ENCODE results near the gene NPSR1. TPM values are rescaled to one million over a fixed set of nuclear protein-coding genes. Genes with fewer than 3 reads are reported as not detected.
"Not testable (repeated sequence)": the region's sequence is repeated elsewhere in the genome, so short reads cannot be mapped to it uniquely, and the experiment has no call there.

Gene NPSR1
- total and polyA plus RNA-seq, 8 donors, result not detected

DNA sequence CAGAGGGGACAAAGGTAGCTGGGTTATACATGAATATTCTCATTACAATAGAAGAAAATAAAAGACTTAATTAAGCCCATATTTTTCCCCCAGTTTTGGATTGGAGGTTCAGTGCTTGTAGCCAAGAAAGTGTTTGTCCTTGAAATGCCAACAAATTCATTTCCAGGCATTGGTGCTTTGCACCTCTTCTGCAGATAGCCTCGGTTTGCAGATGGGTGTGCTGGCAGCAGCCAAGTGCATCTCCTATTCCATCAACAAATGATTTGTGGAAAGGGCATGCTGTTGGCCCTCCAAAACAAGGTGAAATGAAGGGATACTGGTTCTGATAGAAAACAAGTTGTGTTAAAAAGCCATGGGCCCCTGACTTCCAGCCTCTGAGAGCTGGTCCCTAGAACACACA is 192.0 kb downstream of the NPSR1 start:
- Histone ChIP-seq H3K27ac (no peak overlapping the region), H3K27me3 (no peaks in the 10 kb centered on the region), H3K4me1 (no peaks in the 10 kb centered on the region), H3K9me3 (no peaks in the 10 kb centered on the region), H3K36me3 (no peaks in the 10 kb centered on the region), H3K4me3 (no peak overlapping the region)
- DNase-seq (no peak), ATAC-seq (no peak), FAIRE-seq (no peak)
- intact Hi-C loops (cut with DNase I), result loop anchor here in 1 of 3 donors (10.0 kb wide), 1 partner anchor 55 kb away; no protein-coding TSS in a partner anchor
- WGBS, 2 donors, result 44 to 57% methylated on average over 1 of the region's 1 CpG
- TF ChIP-seq, protein P1, sequence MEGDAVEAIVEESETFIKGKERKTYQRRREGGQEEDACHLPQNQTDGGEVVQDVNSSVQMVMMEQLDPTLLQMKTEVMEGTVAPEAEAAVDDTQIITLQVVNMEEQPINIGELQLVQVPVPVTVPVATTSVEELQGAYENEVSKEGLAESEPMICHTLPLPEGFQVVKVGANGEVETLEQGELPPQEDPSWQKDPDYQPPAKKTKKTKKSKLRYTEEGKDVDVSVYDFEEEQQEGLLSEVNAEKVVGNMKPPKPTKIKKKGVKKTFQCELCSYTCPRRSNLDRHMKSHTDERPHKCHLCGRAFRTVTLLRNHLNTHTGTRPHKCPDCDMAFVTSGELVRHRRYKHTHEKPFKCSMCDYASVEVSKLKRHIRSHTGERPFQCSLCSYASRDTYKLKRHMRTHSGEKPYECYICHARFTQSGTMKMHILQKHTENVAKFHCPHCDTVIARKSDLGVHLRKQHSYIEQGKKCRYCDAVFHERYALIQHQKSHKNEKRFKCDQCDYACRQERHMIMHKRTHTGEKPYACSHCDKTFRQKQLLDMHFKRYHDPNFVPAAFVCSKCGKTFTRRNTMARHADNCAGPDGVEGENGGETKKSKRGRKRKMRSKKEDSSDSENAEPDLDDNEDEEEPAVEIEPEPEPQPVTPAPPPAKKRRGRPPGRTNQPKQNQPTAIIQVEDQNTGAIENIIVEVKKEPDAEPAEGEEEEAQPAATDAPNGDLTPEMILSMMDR (IDR thresholded peaks at IDR 0.05), result no peak

- no peaks in the 10 kb centered on the region for H3K27me3 ChIP-seq
- FAIRE-seq, result no peak
- intact Hi-C loops (cut with DNase I), result no loop called here
- TF ChIP-seq, protein P1 (IDR thresholded peaks at IDR 0.05), result no peak
- 59 to 61% methylated on average over 8 of the region's 8 CpGs for WGBS, 2 donors
- ATAC-seq, result no peak
- H3K36me3 ChIP-seq, result no peaks in the 10 kb centered on the region
- no peaks in the 10 kb centered on the region for H3K4me1 ChIP-seq
- H3K4me3 ChIP-seq, result no peak overlapping the region
- no peak overlapping the region for H3K27ac ChIP-seq
- no peak for DNase-seq
- H3K9me3 ChIP-seq, result no peaks in the 10 kb centered on the region
Measured at GRCh38 chr7:34850681-34851080, 192.7 kb downstream of the NPSR1 start.

GRCh38 chr7:34851431-34851830 is 193.4 kb downstream of the NPSR1 start:
- no peak for ATAC-seq
- no peaks in the 10 kb centered on the region for H3K9me3 ChIP-seq
- DNase-seq, result no peak
- no peaks in the 10 kb centered on the region for H3K36me3 ChIP-seq
- intact Hi-C loops (cut with DNase I), result no loop called here
- no peak for FAIRE-seq
- no peaks in the 10 kb centered on the region for H3K4me1 ChIP-seq
- TF ChIP-seq, protein P1 (IDR thresholded peaks at IDR 0.05), result no peak
- 46 to 70% methylated on average over 2 of the region's 2 CpGs for WGBS, 2 donors
- H3K27me3 ChIP-seq, result no peaks in the 10 kb centered on the region
- H3K4me3 ChIP-seq, result no peak overlapping the region
- H3K27ac ChIP-seq, result no peak overlapping the region

DNA sequence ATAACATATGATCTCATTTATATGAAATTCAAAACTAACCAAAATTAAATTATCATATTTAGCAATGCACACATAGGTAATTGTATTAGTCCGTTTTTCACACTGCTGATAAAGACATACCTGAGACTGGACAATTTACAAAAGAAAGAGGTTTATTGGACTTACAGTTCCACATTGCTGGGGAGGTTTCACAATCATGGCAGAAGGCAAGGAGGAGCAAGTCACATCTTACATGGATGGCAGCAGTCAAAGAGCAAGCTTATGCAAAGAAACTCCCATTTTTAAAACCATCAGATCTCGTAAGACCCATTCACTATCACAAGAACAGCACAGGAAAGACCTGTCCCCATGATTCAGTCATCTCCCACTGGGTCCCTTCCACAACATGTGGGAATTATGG is 200.4 kb downstream of the NPSR1 start:
- H3K36me3 ChIP-seq; DNase-seq; H3K4me3 ChIP-seq; H3K27me3 ChIP-seq; H3K27ac ChIP-seq; H3K4me1 ChIP-seq; intact Hi-C loops (cut with DNase I); H3K9me3 ChIP-seq; FAIRE-seq; ATAC-seq: not testable (repeated sequence)
- WGBS, 2 donors, result 68 to 72% methylated on average over 2 of the region's 2 CpGs

GRCh38 chr7:34859281-34859680 is 201.3 kb downstream of the NPSR1 start:
- FAIRE-seq; H3K4me1 ChIP-seq; intact Hi-C loops (cut with DNase I); H3K27me3 ChIP-seq; H3K27ac ChIP-seq; H3K4me3 ChIP-seq; DNase-seq; ATAC-seq; H3K36me3 ChIP-seq; H3K9me3 ChIP-seq: not testable (repeated sequence)
- 73 to 92% methylated on average over 1 of the region's 1 CpG for WGBS, 2 donors

- H3K27ac ChIP-seq; DNase-seq; H3K9me3 ChIP-seq; H3K27me3 ChIP-seq; intact Hi-C loops (cut with DNase I); H3K4me1 ChIP-seq; ATAC-seq; H3K4me3 ChIP-seq; H3K36me3 ChIP-seq; FAIRE-seq: not testable (repeated sequence)
- 65 to 75% methylated on average over 4 of the region's 5 CpGs for WGBS, 2 donors
Measured at GRCh38 chr7:34866222-34866621, 208.2 kb downstream of the NPSR1 start.

- ATAC-seq; H3K27me3 ChIP-seq; DNase-seq; H3K27ac ChIP-seq; H3K9me3 ChIP-seq; H3K36me3 ChIP-seq; H3K4me1 ChIP-seq; intact Hi-C loops (cut with DNase I); H3K4me3 ChIP-seq; FAIRE-seq: not testable (repeated sequence)
- 73% methylated on average over 3 of the region's 3 CpGs for WGBS, 2 donors
Measured at GRCh38 chr7:34867341-34867740, 209.3 kb downstream of the NPSR1 start.

DNA sequence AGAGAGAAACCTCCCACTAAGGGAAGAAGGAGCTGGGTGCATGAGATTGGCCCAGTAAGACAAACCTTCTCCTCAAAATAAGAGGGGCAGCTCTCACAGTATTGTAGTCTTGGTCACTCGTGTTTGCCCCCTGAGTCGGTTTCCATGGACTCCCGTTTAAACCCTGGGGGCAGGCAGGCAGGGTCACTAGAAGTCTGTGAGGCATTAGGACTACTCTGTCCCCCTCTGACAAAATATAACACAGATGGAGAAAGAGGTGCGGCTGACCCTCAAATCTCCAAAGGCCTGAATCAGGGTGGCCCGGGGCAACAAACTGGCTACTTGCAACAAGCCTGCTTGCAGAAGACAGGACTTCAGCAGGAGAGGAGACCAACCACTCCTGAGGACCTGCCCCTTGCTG is 210.6 kb downstream of the NPSR1 start:
- H3K36me3 ChIP-seq; H3K4me1 ChIP-seq; H3K9me3 ChIP-seq; intact Hi-C loops (cut with DNase I); DNase-seq; H3K4me3 ChIP-seq; H3K27ac ChIP-seq; FAIRE-seq; ATAC-seq; H3K27me3 ChIP-seq: not testable (repeated sequence)
- WGBS, 2 donors, result 60 to 76% methylated on average over 5 of the region's 5 CpGs
